Loucy (cell line): ENCODE results near the gene VCL.

Source experiments
- EZH2phosphoT487 ChIP-seq: fragments of 200-600 bp; IDR thresholded peaks from 2 replicates; pipeline ENCODE4 v1.6.1; 2018; ENCODE audit warnings: antibody characterized with exemption, mild to moderate bottlenecking, moderate library complexity, borderline replicate concordance
- TF ChIP-seq, protein P1 (sequence below): fragments of 200-600 bp; sonication (generic); conservative IDR thresholded peaks from 2 replicates; pipeline ENCODE4 v1.5.1; 2014; ENCODE audit warnings: mild to moderate bottlenecking, antibody characterized with exemption, low read length

DNA sequence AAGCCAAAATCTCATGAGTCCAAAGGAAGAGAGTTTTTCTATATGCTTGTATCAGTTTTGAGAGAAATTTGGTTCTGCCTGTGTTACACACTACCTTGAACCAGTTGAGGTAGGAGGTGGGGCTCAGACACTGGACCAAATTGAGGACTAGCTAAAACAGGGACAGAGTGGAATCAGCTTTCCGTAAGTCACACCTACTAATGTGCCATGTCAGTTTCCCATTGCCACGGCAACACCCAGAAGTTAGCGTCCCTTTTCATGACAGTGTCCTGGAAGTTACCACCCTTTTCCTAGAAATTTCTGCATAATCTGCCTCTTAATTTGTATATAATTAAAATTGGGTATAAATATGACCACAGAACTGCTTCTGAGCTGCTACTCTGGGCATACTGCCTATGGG lies 162.1 kb downstream of the VCL start:
- TF ChIP-seq, protein P1, sequence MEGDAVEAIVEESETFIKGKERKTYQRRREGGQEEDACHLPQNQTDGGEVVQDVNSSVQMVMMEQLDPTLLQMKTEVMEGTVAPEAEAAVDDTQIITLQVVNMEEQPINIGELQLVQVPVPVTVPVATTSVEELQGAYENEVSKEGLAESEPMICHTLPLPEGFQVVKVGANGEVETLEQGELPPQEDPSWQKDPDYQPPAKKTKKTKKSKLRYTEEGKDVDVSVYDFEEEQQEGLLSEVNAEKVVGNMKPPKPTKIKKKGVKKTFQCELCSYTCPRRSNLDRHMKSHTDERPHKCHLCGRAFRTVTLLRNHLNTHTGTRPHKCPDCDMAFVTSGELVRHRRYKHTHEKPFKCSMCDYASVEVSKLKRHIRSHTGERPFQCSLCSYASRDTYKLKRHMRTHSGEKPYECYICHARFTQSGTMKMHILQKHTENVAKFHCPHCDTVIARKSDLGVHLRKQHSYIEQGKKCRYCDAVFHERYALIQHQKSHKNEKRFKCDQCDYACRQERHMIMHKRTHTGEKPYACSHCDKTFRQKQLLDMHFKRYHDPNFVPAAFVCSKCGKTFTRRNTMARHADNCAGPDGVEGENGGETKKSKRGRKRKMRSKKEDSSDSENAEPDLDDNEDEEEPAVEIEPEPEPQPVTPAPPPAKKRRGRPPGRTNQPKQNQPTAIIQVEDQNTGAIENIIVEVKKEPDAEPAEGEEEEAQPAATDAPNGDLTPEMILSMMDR = no peak
- no peak for TF ChIP-seq EZH2phosphoT487
